Fibroblast of lung (primary cell): ENCODE results near the gene TECR. TPM values are rescaled to one million over a fixed set of nuclear protein-coding genes. Genes with fewer than 3 reads are reported as not detected.

Experiments used
- DNase-seq, 2 donors: peaks; one replicate each; pipeline versions ENCODE4 v3.0.0 to v3.0.0-alpha.2; 2010; ENCODE audit warnings: low read depth in 2 of 2
- H2AFZ ChIP-seq: 2 replicates; pipeline ENCODE4 v1.5.1; 2012; ENCODE audit warnings: low read length, control low read depth, inconsistent platforms
- H3K27ac ChIP-seq: 2 replicates; pipeline ENCODE4 v1.5.1; 2011; ENCODE audit warnings: low read length, control low read depth; ENCODE audit not compliant: insufficient read depth
- H3K27me3 ChIP-seq: 2 replicates; pipeline ENCODE4 v1.5.1; 2011; ENCODE audit warnings: mild to moderate bottlenecking, low read length; ENCODE audit not compliant: control insufficient read depth, insufficient read depth
- H3K36me3 ChIP-seq: 2 replicates; pipeline ENCODE4 v1.5.1; 2011; ENCODE audit warnings: low read length; ENCODE audit not compliant: control insufficient read depth, insufficient read depth
- H3K4me1 ChIP-seq: 2 replicates; pipeline ENCODE4 v1.5.1; 2011; ENCODE audit warnings: low read length; ENCODE audit not compliant: control insufficient read depth, insufficient read depth; ENCODE audit errors: extremely low read depth
- H3K4me2 ChIP-seq: 2 replicates; pipeline ENCODE4 v1.5.1; 2011; ENCODE audit warnings: low read length, control low read depth; ENCODE audit not compliant: insufficient read depth; ENCODE audit errors: extremely low read depth
- H3K4me3 ChIP-seq, 4 experiments: fragments of 200-600 bp in 1 of 4; sonication (generic) in 1 of 4; replicated peaks in 1 of 4; 2 replicates each; pipeline ENCODE4 v1.5.1; 2011 to 2016; ENCODE audit warnings: low read length in 4 of 4, low read depth in 3 of 4, mild to moderate bottlenecking in 3 of 4, control low read depth in 2 of 4, inconsistent platforms in 1 of 4, mixed read lengths in 1 of 4; ENCODE audit not compliant: insufficient read depth in 1 of 4; ENCODE audit errors: control extremely low read depth in 1 of 4
- H3K79me2 ChIP-seq: 2 replicates; pipeline ENCODE4 v1.5.1; 2012; ENCODE audit warnings: mild to moderate bottlenecking, low read length, inconsistent platforms; ENCODE audit not compliant: control insufficient read depth, insufficient read depth
- H3K9ac ChIP-seq: 2 replicates; pipeline ENCODE4 v1.5.1; 2011; ENCODE audit warnings: mild to moderate bottlenecking, low read length, control low read depth; ENCODE audit not compliant: insufficient read depth
- H3K9me3 ChIP-seq: 2 replicates; pipeline ENCODE4 v1.5.1; 2012; ENCODE audit warnings: low read depth, low read length; ENCODE audit not compliant: control insufficient read depth, insufficient read depth
- H4K20me1 ChIP-seq: 2 replicates; pipeline ENCODE4 v1.5.1; 2011; ENCODE audit warnings: low read length; ENCODE audit not compliant: control insufficient read depth, insufficient read depth; ENCODE audit errors: extremely low read depth
- EZH2 ChIP-seq: IDR thresholded peaks from 2 replicates; pipeline ENCODE4 v1.5.1; 2012; ENCODE audit warnings: low read length, control low read depth, mild to moderate bottlenecking; ENCODE audit errors: missing control alignments
- polyA plus RNA-seq, 2 donors: library from polyadenylated mRNA; depleted of rRNA in 1 of 2; stranded (reverse) in 1 of 2; unstranded in 1 of 2; fragments of >200 nt; gene quantifications; 2 replicates each; pipeline ENCODE4 v1.2.1, GENCODE V29; 2011 to 2012; ENCODE audit warnings: missing spikeins in 1 of 2
- total RNA-seq: library from RNA; depleted of rRNA; stranded (reverse); fragments of >200 nt; gene quantifications from 2 replicates; pipeline ENCODE4 v1.2.1, GENCODE V29; 2014
- TF ChIP-seq, protein P1 (sequence below), 2 donors: IDR thresholded peaks in 1 of 2; conservative IDR thresholded peaks in 1 of 2; 1 replicate in 1 of 2; 2 replicates in 1 of 2; pipeline ENCODE4 v1.5.1; 2011 to 2012; ENCODE audit warnings: low read length in 2 of 2, control low read depth in 1 of 2, inconsistent platforms in 1 of 2, low read depth in 1 of 2, mild to moderate bottlenecking in 1 of 2

The TECR gene
- total and polyA plus RNA-seq, 2 donors (not counting 1 experiment from before 2014, with no cell fraction given), result 34.0 to 73.4 TPM

GRCh38 chr19:14494411-14494810 lies 35.0 kb upstream of the TECR start:
- TF ChIP-seq, protein P1, sequence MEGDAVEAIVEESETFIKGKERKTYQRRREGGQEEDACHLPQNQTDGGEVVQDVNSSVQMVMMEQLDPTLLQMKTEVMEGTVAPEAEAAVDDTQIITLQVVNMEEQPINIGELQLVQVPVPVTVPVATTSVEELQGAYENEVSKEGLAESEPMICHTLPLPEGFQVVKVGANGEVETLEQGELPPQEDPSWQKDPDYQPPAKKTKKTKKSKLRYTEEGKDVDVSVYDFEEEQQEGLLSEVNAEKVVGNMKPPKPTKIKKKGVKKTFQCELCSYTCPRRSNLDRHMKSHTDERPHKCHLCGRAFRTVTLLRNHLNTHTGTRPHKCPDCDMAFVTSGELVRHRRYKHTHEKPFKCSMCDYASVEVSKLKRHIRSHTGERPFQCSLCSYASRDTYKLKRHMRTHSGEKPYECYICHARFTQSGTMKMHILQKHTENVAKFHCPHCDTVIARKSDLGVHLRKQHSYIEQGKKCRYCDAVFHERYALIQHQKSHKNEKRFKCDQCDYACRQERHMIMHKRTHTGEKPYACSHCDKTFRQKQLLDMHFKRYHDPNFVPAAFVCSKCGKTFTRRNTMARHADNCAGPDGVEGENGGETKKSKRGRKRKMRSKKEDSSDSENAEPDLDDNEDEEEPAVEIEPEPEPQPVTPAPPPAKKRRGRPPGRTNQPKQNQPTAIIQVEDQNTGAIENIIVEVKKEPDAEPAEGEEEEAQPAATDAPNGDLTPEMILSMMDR (conservative IDR thresholded peaks at IDR 0.05 in 1 of 2, IDR thresholded peaks at IDR 0.05 in 1 of 2; ENCODE audit: low read depth in 1 of 2, low read length in 2 of 2), result no peak
- TF ChIP-seq EZH2, result no peak
- no peaks in the 10 kb centered on the region for H3K27me3 ChIP-seq
- H3K4me2 ChIP-seq, result peak overlapping the region; percentile 71
- peak overlapping the region; percentile 6 for H3K27ac ChIP-seq
- peak overlapping the region; percentile 66 to 87 (median 76) for H3K4me3 ChIP-seq
- H4K20me1 ChIP-seq, result no peaks in the 10 kb centered on the region
- peaks cover 10% of the 10 kb centered on the region for H3K4me1 ChIP-seq
- H3K79me2 ChIP-seq, result peaks cover 27% of the 10 kb centered on the region
- peak overlapping the region; percentile 20 for H3K9ac ChIP-seq
- H3K36me3 ChIP-seq, result peaks cover 6% of the 10 kb centered on the region
- DNase-seq, result no peak
- no peaks in the 10 kb centered on the region for H3K9me3 ChIP-seq
- H2AFZ ChIP-seq, result no peak overlapping the region

DNA sequence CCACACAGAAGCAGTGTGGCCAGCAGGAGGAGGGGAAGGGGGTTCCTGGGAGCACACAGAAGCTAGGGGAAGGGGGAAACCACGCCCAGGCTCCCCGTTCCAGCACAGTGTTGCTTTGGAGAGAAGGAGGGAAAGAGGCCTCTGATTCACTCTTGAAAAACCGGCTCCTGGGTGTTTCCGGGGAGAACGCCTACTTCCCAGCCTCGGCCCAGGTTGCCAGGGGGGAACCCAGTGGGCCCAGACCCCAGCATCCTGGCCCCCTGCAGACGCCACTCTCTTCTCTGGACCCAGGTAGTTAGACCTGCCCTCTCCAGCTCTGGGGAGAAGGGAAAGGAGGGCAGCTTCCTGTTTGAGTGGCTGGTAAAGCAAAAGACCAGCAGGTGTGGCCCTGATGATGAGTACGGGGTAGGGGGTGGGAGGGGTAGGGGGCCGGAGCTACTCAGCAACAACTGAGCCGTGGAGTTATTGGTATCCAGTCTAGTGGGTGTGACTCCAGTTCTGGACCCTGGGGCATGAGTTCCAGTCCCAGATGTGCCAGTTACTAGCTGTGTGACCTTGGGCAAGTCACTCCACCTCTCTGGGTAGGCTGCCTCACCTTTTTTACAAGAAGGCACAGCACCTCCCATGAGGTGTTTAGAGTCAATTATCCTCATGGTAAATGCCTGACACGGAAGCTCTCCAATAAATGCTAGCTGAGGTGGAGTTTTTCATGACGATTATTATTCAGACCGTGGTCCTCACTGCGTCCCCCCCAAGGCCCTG lies 34.3 kb upstream of the TECR start:
- no peaks in the 10 kb centered on the region for H4K20me1 ChIP-seq
- H2AFZ ChIP-seq, result no peak overlapping the region
- no peak for DNase-seq
- peaks cover 10% of the 10 kb centered on the region for H3K4me1 ChIP-seq
- peak overlapping the region; percentile 67 for H3K27ac ChIP-seq
- no peaks in the 10 kb centered on the region for H3K27me3 ChIP-seq
- no peaks in the 10 kb centered on the region for H3K9me3 ChIP-seq
- H3K36me3 ChIP-seq, result peaks cover 4% of the 10 kb centered on the region
- peak overlapping the region; percentile 62 for H3K9ac ChIP-seq
- H3K79me2 ChIP-seq, result peaks cover 27% of the 10 kb centered on the region
- H3K4me2 ChIP-seq, result peak overlapping the region; percentile 71
- peak overlapping the region; percentile 66 to 87 (median 76) for H3K4me3 ChIP-seq
- no peak for TF ChIP-seq EZH2
- TF ChIP-seq, protein P1 (conservative IDR thresholded peaks at IDR 0.05 in 1 of 2, IDR thresholded peaks at IDR 0.05 in 1 of 2; ENCODE audit: low read depth in 1 of 2, low read length in 2 of 2), result no peak

DNA sequence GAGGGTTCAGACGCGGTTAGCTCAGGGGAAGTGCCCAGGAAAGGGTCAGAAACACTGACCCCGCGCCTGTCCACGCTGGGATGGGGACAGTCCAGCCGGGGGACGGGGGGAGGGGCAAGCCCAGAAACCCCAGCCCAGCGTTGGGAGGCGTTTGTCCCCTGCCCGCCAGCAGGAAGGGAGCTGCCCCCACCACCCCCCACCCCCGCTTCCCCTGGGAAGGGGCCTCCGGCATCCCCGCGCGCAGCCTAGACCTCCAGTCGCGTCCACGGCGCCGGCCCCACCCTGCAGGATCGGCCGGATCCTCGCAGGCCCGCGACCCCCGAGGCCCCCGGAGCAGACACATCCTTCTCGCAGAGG lies 33.7 kb upstream of the TECR start:
- no peak overlapping the region for H2AFZ ChIP-seq
- H3K36me3 ChIP-seq, result peaks cover 4% of the 10 kb centered on the region
- H3K4me3 ChIP-seq, result peak overlapping the region; percentile 66 to 87 (median 76)
- no peak for TF ChIP-seq EZH2
- TF ChIP-seq, protein P1 (conservative IDR thresholded peaks at IDR 0.05 in 1 of 2, IDR thresholded peaks at IDR 0.05 in 1 of 2; ENCODE audit: low read depth in 1 of 2, low read length in 2 of 2), result no peak
- H3K4me2 ChIP-seq, result peak overlapping the region; percentile 71
- H3K9me3 ChIP-seq, result no peaks in the 10 kb centered on the region
- peaks cover 10% of the 10 kb centered on the region for H3K4me1 ChIP-seq
- no peak for DNase-seq
- H3K9ac ChIP-seq, result peak overlapping the region; percentile 62
- no peaks in the 10 kb centered on the region for H3K27me3 ChIP-seq
- peak overlapping the region; percentile 67 for H3K27ac ChIP-seq
- no peaks in the 10 kb centered on the region for H4K20me1 ChIP-seq
- H3K79me2 ChIP-seq, result peaks cover 27% of the 10 kb centered on the region
